NK-92 treated with Interleukin-12 subunit alpha and Interleukin-12 subunit beta, amount 100 ng/mL, for 24 hours (cell line): Measurements from ENCODE around the gene B9D1.
"Not testable (repeated sequence)": the region's sequence is repeated elsewhere in the genome, so short reads cannot be mapped to it uniquely, and the experiment has no call there.

Experiments used
- DNase-seq: peaks from one replicate; lab custom pipeline; 2025; lab: John Stamatoyannopoulos, UW

Gene B9D1

GRCh38 chr17:19359151-19359550 is 3.4 kb downstream of the B9D1 start:
- no peak for DNase-seq

GRCh38 chr17:19357761-19358160 is 4.8 kb downstream of the B9D1 start:
- no peak for DNase-seq

DNA sequence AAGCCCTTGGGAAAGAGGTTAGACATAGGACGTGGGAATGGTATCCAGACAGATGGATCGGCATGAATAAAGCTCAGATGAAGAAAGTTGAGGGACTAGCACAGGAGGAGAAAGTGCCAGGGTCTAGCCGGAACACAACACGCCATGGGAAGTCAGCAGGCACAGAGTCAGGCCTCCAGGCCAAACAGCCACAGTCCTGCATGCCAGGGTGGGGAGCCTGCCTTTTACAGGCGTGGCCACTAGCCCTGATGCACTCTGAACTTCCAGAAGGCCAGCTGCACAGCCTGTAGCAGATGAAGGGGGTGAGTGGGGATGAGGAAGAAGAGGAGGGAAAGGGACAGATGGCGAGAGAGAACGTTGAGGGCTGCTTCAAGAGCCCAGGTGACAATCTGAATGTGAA is 5.2 kb downstream of the B9D1 start:
- DNase-seq = no peak

DNA sequence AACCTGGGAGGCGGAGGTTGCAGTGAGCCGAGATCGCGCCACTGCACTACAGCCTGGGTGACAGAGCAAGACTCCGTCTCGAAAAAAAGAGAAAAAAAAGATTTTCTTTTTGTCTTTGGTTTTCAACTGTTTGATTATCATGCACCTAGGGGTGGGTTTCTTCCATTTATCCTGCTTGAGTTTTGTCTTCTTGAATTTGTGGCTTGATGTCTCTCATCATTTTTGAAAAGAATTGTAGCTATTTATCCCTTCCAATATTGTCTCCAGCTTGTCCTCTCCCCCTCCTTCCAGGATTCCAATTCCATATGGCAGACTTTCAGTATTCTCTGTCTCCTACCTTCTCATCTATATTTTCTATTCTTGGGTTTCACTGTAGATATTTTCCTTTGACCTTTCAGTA is 7.8 kb downstream of the B9D1 start:
- no peak for DNase-seq

- not testable (repeated sequence) for DNase-seq
Measured at GRCh38 chr17:19353401-19353800, 9.1 kb downstream of the B9D1 start.

- DNase-seq = no peak
Measured at GRCh38 chr17:19348806-19349205, 13.7 kb downstream of the B9D1 start.

DNA sequence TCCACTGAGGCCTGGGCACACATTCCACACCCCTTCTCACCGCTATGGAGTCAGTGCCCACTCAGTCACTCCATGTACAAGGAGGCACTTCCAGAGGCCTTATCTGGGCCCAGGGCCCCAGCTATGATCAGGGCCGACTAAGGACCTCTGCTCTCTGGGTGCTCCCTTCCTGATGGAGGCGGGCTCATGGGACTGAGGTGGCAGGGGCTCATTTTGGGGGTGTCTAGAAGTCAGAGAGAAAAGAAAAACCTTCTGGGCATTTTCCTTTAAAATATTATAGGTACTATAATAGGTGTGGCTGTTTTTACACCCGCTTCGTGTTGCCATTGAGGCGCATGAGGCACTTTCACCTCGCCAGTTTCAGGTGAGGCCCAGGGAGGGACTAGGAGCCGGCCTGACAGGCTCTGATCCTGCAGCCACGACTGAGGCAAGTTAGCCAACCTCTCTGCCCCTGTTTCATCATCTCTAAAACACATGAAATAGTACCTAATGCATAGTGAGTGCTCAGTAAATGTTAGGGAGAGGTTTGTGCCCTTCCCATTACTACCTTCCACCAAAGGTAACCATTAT is 14.4 kb downstream of the B9D1 start:
- no peak for DNase-seq

- no peak for DNase-seq
Measured at GRCh38 chr17:19347323-19348080, 15.0 kb downstream of the B9D1 start.

DNA sequence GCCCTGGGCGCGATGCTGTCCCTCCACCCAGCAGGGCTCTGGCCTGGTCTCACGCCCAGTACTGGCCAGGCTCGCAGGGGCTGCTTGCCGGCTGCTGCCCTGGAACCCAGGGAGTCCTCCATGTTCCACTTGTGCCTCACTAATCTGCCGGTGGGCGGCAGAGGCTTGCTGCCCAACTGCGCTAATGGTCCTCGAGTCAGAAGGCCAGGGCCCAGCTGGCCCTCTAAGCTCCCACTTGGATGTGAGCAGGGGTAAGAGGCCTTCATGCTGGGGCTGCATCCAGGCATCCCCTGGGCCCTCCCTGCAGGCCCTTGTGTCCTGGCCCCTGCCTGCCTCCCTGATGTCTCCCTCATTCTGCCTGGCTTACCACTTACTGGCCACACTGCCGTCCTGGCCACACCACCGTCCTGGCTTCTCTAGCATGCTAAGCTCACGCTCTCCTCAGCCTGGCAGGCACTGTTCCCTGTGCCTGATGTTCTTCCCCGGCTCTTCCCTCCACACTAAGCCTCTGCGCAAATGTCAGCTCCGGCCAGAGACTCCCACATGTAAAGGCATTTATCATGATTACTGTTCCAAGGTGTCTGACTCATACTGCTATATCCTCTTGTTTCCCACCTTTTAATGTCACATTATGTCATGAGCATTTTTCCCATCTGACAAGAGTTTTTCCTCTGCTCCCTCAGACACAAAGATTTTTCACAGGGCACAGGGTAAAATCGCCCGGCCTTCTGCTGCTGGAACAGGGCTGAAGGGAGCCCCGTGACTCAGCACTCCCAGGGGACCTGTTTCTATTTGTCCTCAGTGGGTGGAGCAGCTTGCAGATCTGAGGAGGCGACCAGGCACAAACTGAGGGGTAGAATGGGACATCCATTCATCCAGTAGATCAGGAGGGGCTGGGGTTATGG is 15.9 kb downstream of the B9D1 start:
- no peak for DNase-seq

DNA sequence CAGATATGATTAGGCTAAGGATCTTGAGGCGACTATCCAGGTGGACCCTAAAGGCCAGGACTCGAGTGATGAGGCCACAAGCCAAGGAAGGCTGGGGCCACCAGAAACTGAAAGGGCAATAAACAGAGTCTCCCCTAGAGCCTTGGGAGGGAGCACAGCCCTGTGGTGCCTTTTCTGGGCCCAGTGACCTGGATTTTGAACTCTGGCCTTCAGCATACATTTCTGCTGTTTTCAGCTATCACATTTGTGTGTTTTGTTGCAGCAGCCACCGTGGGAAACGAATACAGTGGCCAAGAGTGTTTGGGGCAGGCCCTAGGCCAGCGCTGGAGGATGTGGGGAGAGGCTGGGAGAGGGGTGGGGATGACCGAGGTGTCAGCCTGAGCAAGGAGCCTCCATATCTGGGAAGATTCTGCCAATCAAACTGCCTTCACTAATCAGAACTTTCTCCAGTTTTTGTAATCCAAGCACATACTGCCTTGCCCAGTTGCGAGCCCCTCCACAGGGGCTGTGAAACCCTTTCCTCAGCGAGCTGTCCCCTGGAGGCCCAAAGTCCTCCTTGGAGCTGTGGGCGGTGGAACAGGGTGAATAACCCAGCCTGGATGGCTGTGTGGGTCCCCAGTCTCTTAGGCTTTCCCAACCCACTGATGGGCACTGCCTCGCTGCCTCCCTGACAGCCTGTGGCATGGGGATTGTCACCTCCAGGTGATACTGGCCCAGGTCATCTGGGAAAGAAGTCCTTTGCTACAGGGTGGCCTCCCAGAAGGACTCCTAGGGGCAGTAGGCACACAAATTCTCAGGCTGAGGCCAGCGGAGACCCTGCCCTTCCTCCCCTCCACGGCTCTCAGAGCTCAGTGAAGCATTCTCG is 16.8 kb downstream of the B9D1 start:
- no peak for DNase-seq

DNA sequence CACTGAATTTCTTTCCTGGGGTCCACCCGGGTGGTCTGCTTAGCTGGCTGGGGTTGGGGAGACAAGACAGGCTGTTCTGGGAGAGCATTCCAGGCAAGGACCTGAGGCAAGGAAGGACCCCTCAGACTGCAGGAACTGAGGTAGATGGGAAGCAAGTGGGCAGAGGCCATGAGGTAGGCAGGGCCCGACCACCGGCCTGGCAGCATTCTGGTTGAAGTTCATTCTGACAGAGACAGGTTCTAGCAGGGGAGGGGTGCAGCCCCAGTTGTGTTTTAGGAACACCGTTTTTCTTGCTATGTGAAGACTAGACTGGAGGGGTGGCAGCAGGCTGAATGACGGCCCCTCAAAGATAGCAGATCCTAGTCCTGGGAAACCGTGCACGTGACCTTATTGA is 17.5 kb downstream of the B9D1 start:
- no peak for DNase-seq

GRCh38 chr17:19344311-19345066 is 18.0 kb downstream of the B9D1 start:
- no peak for DNase-seq

DNA sequence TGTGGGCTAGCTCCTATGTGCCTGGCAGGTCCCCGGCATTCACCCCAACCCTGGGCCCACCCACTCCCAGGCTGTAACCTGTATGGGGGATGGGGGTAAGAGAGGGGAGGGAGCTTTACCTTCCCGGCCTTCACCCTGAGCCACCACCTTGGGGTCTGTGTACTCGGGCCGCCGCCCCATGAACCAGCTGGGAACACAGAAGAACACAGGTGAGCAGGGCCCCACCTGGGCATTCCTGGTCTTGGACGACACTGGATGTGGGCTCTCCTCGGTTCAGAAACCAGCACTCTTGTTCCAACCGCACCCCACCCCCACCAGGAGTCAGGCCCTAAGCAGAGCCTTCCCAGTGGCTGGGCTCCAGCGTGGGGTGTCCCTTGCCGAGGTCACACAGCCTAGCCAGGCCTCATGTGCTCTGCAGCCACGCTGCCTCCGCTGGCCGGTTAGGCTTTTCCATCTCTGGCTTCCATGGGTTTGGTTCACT is 18.8 kb downstream of the B9D1 start:
- no peak for DNase-seq

DNA sequence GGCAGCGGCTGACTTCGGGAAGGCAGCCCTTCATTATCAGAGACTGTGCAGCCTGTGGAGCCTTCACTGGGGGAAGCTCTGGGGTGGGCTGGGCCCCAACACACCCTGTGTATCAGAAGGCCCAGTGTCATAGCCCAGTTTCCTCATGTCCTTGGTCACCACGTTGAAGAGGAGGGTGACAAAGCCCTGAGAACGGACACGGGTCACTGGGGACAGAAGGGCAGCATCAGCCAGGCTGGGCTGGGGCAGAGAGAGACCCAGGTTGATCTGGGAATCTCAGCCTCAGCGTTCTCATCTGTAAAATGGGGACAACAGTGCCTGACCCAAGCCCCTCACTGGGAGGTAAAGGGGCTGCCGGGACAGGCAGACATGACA is 19.3 kb downstream of the B9D1 start:
- no peak for DNase-seq

DNA sequence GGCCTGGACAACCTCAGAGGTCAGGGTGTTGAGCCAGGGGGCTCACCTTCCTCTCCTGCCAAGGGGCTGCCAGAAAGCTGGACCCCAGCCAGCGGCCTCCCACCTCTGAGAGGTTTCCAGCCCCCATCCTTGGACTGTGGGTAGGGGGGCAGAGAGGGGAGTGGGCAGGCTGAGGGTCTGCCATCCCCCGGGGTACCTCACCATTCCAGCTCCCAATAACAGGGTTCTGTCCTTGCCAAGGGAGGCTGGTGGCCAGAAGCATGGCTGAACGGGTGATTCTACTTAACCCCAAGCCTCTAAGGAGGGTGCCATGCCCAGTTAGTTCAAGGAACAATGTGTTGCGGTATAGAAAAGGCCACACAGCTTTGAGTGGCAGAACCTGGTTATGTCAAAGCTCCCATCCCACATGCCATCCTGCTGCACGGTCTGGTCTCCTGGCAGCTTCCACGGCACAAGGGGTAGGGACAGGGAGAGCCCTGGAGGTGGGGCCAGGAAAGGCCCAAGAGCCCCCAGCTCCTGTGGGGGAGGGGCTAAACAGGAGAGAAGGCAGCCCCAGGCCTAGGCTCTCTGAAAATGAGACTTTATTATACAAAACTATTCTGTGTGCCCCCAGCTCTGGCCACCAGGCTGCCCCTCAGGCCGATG is 19.8 kb downstream of the B9D1 start:
- no peak for DNase-seq

- no peak for DNase-seq
Measured at GRCh38 chr17:19341641-19342610, 20.6 kb downstream of the B9D1 start.

DNA sequence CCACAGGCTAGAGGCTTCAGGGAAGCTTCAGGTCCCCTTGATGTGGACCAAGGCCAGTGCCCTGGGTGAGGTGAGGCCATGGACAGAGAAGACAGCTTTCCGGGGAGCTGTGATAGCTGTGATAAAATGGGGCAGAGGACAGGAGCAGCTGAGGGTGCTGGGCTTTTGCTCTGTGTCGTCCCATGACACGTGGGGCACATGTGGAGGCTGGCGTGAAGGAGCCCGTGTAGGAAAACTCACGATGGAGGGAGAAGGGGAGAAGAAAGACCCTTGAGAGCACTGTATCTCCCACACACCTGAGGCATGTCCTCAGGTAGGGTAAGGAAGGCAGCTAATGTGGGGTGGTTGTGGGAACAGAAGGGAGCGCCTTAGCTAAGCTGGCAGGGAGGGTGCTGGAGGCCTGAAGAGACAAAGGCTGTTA is 21.3 kb downstream of the B9D1 start:
- DNase-seq = no peak

DNA sequence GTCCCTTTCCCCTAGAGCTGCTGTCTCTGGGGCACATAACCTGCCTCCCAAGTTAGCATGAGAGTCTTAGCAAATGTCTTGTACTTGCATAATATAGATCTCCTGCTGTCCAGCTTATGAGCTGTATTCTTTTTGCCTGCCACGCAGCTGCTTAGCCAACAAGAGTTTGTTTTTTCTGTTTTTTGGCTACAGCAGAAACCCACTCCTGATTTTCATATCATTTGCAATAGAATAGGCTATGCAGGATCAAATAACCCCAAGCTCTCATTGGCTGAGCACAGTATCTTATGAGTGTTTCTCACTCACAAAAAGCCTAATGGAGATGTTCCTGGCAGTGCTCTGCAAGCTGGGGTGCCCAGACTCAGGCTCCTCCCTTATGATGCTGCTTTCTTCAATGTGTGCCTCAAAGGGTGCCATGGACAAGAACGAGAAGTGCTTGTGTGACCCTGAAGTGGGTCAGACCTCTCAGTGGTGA is 23.1 kb downstream of the B9D1 start:
- DNase-seq = no peak
